Parathyroid adenoma (tissue), 2 donors: ENCODE data around the gene C12orf54.
"Not testable (repeated sequence)": the region's sequence is repeated elsewhere in the genome, so short reads cannot be mapped to it uniquely, and the experiment has no call there.

Experiments
- H2AFZ ChIP-seq: fragments of 300-600 bp; sonication (generic); one replicate; pipeline ENCODE4 v1.7.0; 2017; ENCODE audit warnings: antibody characterized with exemption, mild to moderate bottlenecking
- H3K27ac ChIP-seq: fragments of 300-600 bp; sonication (generic); one replicate; pipeline ENCODE4 v1.7.0; 2017
- H3K27me3 ChIP-seq: fragments of 300-600 bp; sonication (generic); one replicate; pipeline ENCODE4 v1.7.0; 2017; ENCODE audit warnings: low read length; ENCODE audit not compliant: control insufficient read depth, insufficient read depth
- H3K36me3 ChIP-seq: fragments of 300-600 bp; sonication (generic); one replicate; pipeline ENCODE4 v1.7.0; 2017; ENCODE audit warnings: low read length; ENCODE audit not compliant: control insufficient read depth, insufficient read depth
- H3K4me1 ChIP-seq: fragments of 300-600 bp; sonication (generic); one replicate; pipeline ENCODE4 v1.7.0; 2017; ENCODE audit warnings: control low read depth
- H3K4me2 ChIP-seq: fragments of 300-600 bp; sonication (generic); one replicate; pipeline ENCODE4 v1.7.0; 2017; ENCODE audit warnings: low read length
- H3K4me3 ChIP-seq: fragments of 300-600 bp; sonication (generic); one replicate; pipeline ENCODE4 v1.7.0; 2017; ENCODE audit warnings: low read depth, low read length
- H3K79me2 ChIP-seq: fragments of 300-600 bp; sonication (generic); one replicate; pipeline ENCODE4 v1.7.0; 2017; ENCODE audit warnings: control low read depth
- H3K9ac ChIP-seq: fragments of 300-600 bp; sonication (generic); one replicate; pipeline ENCODE4 v1.7.0; 2017; ENCODE audit warnings: mild to moderate bottlenecking
- H3K9me3 ChIP-seq: fragments of 300-600 bp; sonication (generic); one replicate; pipeline ENCODE4 v1.7.0; 2017; ENCODE audit warnings: low read length; ENCODE audit not compliant: control insufficient read depth
- TF ChIP-seq, protein P1 (sequence below): fragments of 300-600 bp; sonication (generic); IDR thresholded peaks from one replicate; pipeline ENCODE4 v1.7.0; 2017; ENCODE audit warnings: antibody characterized with exemption, mild to moderate bottlenecking
- donor health status: primary hyperparathyroidism.

C12orf54 gene

DNA sequence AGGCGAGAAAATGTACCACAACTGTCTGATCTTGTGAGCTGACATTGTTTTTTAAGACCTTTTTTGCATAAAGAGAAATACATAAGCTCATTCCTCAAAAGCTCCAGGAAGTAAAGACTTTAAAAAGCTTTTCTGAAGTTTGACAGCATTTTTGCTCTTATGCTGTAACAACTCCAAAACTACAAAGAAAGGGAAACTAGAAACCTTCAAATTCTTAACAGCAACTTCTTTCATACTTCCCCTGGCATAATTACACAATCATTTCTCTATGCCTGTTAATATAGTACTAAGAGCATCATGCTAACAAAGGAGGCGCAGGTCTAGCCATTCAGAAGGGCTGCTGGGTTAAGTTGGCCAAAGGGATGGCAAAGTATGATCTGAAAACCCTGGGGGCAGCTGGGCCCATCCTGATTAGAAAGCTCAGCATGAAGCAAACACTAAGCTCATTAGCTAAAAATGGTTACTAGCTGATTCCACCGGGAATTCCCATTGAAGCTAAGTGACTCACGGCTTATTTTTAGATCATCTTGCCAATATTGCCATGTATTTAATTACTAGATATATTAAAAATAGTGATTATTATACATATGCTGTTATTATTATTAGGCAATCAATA is 36.0 kb upstream of the C12orf54 start:
- Histone ChIP-seq H3K4me3 (no peak overlapping the region), H2AFZ (no peak overlapping the region), H3K4me2 (no peak overlapping the region), H3K79me2 (no peaks in the 10 kb centered on the region), H3K36me3 (no peaks in the 10 kb centered on the region), H3K27me3 (no peaks in the 10 kb centered on the region), H3K9me3 (no peaks in the 10 kb centered on the region), H3K4me1 (no peaks in the 10 kb centered on the region), H3K9ac (no peak overlapping the region), H3K27ac (no peak overlapping the region)
- TF ChIP-seq, protein P1, sequence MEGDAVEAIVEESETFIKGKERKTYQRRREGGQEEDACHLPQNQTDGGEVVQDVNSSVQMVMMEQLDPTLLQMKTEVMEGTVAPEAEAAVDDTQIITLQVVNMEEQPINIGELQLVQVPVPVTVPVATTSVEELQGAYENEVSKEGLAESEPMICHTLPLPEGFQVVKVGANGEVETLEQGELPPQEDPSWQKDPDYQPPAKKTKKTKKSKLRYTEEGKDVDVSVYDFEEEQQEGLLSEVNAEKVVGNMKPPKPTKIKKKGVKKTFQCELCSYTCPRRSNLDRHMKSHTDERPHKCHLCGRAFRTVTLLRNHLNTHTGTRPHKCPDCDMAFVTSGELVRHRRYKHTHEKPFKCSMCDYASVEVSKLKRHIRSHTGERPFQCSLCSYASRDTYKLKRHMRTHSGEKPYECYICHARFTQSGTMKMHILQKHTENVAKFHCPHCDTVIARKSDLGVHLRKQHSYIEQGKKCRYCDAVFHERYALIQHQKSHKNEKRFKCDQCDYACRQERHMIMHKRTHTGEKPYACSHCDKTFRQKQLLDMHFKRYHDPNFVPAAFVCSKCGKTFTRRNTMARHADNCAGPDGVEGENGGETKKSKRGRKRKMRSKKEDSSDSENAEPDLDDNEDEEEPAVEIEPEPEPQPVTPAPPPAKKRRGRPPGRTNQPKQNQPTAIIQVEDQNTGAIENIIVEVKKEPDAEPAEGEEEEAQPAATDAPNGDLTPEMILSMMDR: no peak

DNA sequence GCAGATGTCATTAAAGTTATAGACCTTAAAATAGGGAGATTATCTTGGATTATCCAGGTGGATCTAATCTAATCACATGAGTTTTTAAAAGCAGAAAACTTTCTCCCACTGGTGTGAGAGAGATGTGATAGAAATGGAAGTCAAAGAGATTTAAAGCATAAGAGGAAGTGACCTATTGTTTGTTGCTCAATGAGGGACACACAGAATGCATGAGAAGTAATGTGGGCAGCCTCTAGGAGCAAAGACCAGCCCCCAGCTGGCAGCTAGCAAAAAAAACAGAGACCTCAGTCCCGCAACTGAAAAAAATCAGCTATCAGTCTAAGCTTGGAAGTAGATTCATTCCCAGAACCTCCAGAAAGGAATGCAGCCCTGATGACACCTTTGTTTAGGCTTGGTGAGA is 34.5 kb upstream of the C12orf54 start:
- no peak overlapping the region for H3K4me3 ChIP-seq
- H3K36me3 ChIP-seq: no peaks in the 10 kb centered on the region
- H3K4me2 ChIP-seq: no peak overlapping the region
- no peak overlapping the region for H3K27ac ChIP-seq
- no peak overlapping the region for H3K9ac ChIP-seq
- no peaks in the 10 kb centered on the region for H3K4me1 ChIP-seq
- TF ChIP-seq, protein P1: no peak
- no peak overlapping the region for H2AFZ ChIP-seq
- H3K9me3 ChIP-seq: no peaks in the 10 kb centered on the region
- no peaks in the 10 kb centered on the region for H3K79me2 ChIP-seq
- no peaks in the 10 kb centered on the region for H3K27me3 ChIP-seq

DNA sequence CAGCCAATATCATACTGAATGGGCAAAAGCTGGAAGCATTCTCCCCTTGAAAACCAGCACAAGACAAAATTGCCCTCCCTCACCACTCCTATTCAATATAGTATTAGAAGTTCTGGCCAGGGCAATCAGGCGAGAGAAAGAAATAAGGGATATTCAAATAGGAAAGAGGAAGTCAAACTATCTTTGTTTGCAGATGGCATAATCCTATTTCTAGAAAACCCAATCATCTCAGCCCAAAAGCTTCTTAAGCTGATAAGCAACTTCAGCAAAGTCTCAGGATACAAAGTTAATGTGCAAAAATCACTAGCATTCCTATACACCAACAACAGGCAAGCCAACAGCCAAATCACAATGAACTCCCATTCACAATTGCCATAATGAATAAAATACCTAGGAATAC is 30.9 kb upstream of the C12orf54 start:
- Histone ChIP-seq H3K9ac (no peak overlapping the region), H3K9me3 (no peaks in the 10 kb centered on the region), H2AFZ (no peak overlapping the region), H3K36me3 (no peaks in the 10 kb centered on the region), H3K79me2 (no peaks in the 10 kb centered on the region), H3K4me2 (no peak overlapping the region), H3K4me3 (no peak overlapping the region), H3K4me1 (no peaks in the 10 kb centered on the region), H3K27ac (no peak overlapping the region), H3K27me3 (no peaks in the 10 kb centered on the region)
- TF ChIP-seq, protein P1: no peak

DNA sequence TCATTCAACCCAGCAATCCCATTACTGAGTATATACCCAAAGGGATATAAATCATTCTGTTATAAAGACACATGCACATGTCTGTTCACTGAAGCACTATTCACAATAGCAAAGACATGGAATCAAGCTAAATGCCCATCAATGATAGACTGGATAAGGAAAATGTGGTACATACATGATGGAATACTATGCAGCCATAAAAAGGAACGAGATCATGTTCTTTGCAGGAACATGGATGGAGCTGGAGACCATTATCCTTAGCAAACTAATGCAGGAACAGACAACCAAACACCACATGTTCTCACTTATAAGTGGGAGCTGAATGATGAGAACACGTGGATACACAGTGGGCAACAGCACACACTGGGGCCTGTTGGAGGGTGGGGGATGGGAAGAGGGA is 29.3 kb upstream of the C12orf54 start:
- not testable (repeated sequence) for H2AFZ ChIP-seq, H3K4me3 ChIP-seq, H3K9ac ChIP-seq, H3K36me3 ChIP-seq, H3K79me2 ChIP-seq, H3K27ac ChIP-seq, H3K27me3 ChIP-seq, H3K4me1 ChIP-seq, H3K9me3 ChIP-seq, H3K4me2 ChIP-seq

DNA sequence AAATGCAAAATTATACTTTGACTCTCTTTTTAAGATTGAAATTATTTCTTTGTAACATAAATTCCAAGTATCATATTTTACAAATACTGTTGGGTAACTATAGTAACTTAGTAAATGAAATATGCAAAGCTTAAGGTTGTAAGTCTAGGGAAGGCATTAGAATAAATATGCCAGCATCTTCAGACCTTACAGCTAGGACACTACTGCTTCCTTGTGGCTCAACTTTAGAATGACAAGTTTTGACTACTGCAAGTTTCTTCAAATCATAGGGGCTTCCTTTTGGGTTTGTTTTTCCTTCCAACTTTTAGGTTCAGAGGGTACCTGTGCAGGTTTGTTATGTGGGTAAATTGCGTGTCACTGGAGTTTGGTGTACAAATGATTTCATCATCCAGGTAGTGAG is 27.6 kb upstream of the C12orf54 start:
- no peaks in the 10 kb centered on the region for H3K27me3 ChIP-seq
- no peaks in the 10 kb centered on the region for H3K79me2 ChIP-seq
- H3K4me3 ChIP-seq: no peak overlapping the region
- no peak overlapping the region for H3K27ac ChIP-seq
- no peaks in the 10 kb centered on the region for H3K36me3 ChIP-seq
- no peaks in the 10 kb centered on the region for H3K4me1 ChIP-seq
- TF ChIP-seq, protein P1: peak; percentile 57
- H3K4me2 ChIP-seq: no peak overlapping the region
- H3K9ac ChIP-seq: no peak overlapping the region
- H3K9me3 ChIP-seq: no peaks in the 10 kb centered on the region
- H2AFZ ChIP-seq: no peak overlapping the region
